Measurements from ENCODE around the gene NADSYN1.

Gene NADSYN1

DNA sequence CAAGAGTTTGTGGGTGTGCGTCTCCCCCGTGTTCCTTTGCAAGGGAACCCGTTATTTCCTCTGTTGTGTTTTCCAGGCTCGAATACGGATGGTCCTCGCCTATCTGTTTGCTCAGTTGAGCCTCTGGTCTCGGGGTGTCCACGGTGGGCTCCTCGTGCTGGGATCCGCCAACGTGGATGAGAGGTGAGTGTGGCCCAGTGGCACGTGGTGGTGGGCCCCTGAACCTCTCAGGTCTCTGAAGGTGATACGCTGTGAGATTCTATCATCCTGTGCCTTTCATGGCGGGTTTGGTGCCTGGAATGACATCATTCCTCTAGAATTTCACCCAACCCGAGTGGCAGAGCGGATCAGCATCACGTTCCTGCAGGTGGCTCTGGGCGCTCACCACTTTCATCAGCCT, 32.5 kb downstream of the NADSYN1 start:
- no peak overlapping the region for H2AFZ ChIP-seq (ENCODE audit: low read depth, low read length, severe bottlenecking)
- no peaks in the 10 kb centered on the region for H3K36me3 ChIP-seq (ENCODE audit: low read length)
- H3F3A ChIP-seq (ENCODE audit: insufficient read depth): no peaks in the 10 kb centered on the region
- TF ChIP-seq EZH2phosphoT487 (conservative IDR thresholded peaks at IDR 0.05; ENCODE audit: low read length): no peak
- TF ChIP-seq, protein P1, sequence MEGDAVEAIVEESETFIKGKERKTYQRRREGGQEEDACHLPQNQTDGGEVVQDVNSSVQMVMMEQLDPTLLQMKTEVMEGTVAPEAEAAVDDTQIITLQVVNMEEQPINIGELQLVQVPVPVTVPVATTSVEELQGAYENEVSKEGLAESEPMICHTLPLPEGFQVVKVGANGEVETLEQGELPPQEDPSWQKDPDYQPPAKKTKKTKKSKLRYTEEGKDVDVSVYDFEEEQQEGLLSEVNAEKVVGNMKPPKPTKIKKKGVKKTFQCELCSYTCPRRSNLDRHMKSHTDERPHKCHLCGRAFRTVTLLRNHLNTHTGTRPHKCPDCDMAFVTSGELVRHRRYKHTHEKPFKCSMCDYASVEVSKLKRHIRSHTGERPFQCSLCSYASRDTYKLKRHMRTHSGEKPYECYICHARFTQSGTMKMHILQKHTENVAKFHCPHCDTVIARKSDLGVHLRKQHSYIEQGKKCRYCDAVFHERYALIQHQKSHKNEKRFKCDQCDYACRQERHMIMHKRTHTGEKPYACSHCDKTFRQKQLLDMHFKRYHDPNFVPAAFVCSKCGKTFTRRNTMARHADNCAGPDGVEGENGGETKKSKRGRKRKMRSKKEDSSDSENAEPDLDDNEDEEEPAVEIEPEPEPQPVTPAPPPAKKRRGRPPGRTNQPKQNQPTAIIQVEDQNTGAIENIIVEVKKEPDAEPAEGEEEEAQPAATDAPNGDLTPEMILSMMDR (IDR thresholded peaks at IDR 0.05; ENCODE audit: insufficient read depth, low read length, poor library complexity, severe bottlenecking): no peak
- no peaks in the 10 kb centered on the region for H3K79me2 ChIP-seq (ENCODE audit: insufficient read depth, low read length)
- no peaks in the 10 kb centered on the region for H3K9me3 ChIP-seq (ENCODE audit: insufficient read depth, low read length)
- H3K27ac ChIP-seq (ENCODE audit: low read depth, low read length): no peak overlapping the region
- H3K9me2 ChIP-seq (replicated peaks; ENCODE audit: insufficient read depth, low read length): no peaks in the 10 kb centered on the region
- no peak overlapping the region for H3K4me2 ChIP-seq (ENCODE audit: low read depth, low read length, poor library complexity, severe bottlenecking)
- H3K9ac ChIP-seq (ENCODE audit: low read length): no peak overlapping the region
- H3K27me3 ChIP-seq (ENCODE audit: low read length): no peaks in the 10 kb centered on the region
- no peak overlapping the region for H3K4me3 ChIP-seq (ENCODE audit: insufficient read depth, low read length, poor library complexity, severe bottlenecking)
- H4K20me1 ChIP-seq (ENCODE audit: low read depth, low read length): no peaks in the 10 kb centered on the region

DNA sequence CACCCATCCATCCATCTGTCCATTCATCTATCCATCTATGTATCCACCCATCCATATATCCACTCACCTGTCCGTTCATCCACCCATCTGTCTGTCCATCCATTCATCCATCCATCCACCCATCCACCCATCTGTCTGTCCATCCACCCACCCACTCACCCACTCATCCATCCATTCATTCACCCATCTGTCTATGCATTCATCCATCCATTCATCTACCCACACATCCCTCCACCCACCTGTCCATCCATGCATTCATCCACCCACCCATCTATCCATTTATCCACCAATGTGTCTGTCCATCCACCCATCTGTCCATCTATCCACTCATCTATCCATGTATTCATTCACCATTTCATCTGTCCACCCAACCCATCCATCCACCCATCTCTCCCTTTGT, 33.3 kb downstream of the NADSYN1 start:
- Histone ChIP-seq H3K9me3 (ENCODE audit: insufficient read depth, low read length) (no peaks in the 10 kb centered on the region), H4K20me1 (ENCODE audit: low read depth, low read length) (no peaks in the 10 kb centered on the region), H2AFZ (ENCODE audit: low read depth, low read length, severe bottlenecking) (no peak overlapping the region), H3K36me3 (ENCODE audit: low read length) (no peaks in the 10 kb centered on the region), H3K4me3 (ENCODE audit: insufficient read depth, low read length, poor library complexity, severe bottlenecking) (no peak overlapping the region), H3K9ac (ENCODE audit: low read length) (no peak overlapping the region), H3F3A (ENCODE audit: insufficient read depth) (no peaks in the 10 kb centered on the region), H3K27me3 (ENCODE audit: low read length) (no peaks in the 10 kb centered on the region), H3K4me2 (ENCODE audit: low read depth, low read length, poor library complexity, severe bottlenecking) (no peak overlapping the region), H3K9me2 (replicated peaks; ENCODE audit: insufficient read depth, low read length) (no peaks in the 10 kb centered on the region), H3K79me2 (ENCODE audit: insufficient read depth, low read length) (no peaks in the 10 kb centered on the region), H3K27ac (ENCODE audit: low read depth, low read length) (no peak overlapping the region)
- no peak for TF ChIP-seq EZH2phosphoT487 (conservative IDR thresholded peaks at IDR 0.05; ENCODE audit: low read length)
- TF ChIP-seq, protein P1 (IDR thresholded peaks at IDR 0.05; ENCODE audit: insufficient read depth, low read length, poor library complexity, severe bottlenecking): no peak

DNA sequence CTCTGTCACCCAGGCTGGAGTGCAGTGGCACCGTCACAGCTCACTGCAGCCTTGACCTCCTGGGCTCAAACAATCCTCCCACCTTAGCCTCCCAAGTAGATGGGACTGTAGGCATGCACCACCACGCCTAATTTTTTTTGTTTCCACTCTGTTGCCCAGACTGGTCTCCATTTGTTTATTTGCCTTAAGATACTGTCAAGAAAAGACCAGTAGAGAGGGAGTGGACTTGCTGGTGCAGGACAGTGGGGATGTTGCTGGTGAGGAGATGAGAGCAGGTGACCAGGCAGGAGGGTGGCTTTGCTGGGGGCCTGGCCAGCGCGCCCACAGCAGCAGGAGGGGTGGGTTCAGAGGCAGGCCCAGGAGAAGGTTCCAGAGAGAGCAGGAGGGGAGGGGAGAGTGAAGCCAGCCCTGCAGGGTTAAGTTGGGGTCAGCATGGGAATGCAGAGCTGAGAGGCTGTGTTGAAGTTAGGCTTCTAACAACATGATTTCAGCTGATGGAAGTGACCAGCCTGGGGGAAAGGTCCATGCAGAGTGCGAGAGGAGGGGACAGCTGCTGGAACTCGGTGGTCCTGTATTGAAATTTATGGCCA, 35.8 kb downstream of the NADSYN1 start:
- no peaks in the 10 kb centered on the region for H3K36me3 ChIP-seq (ENCODE audit: low read length)
- H3K79me2 ChIP-seq (ENCODE audit: insufficient read depth, low read length): no peaks in the 10 kb centered on the region
- no peak overlapping the region for H3K4me2 ChIP-seq (ENCODE audit: low read depth, low read length, poor library complexity, severe bottlenecking)
- H3F3A ChIP-seq (ENCODE audit: insufficient read depth): no peaks in the 10 kb centered on the region
- H3K9me2 ChIP-seq (replicated peaks; ENCODE audit: insufficient read depth, low read length): no peaks in the 10 kb centered on the region
- no peak overlapping the region for H3K27ac ChIP-seq (ENCODE audit: low read depth, low read length)
- H2AFZ ChIP-seq (ENCODE audit: low read depth, low read length, severe bottlenecking): no peak overlapping the region
- H4K20me1 ChIP-seq (ENCODE audit: low read depth, low read length): no peaks in the 10 kb centered on the region
- H3K4me3 ChIP-seq (ENCODE audit: insufficient read depth, low read length, poor library complexity, severe bottlenecking): no peak overlapping the region
- H3K27me3 ChIP-seq (ENCODE audit: low read length): no peaks in the 10 kb centered on the region
- no peaks in the 10 kb centered on the region for H3K9me3 ChIP-seq (ENCODE audit: insufficient read depth, low read length)
- no peak overlapping the region for H3K9ac ChIP-seq (ENCODE audit: low read length)
- TF ChIP-seq EZH2phosphoT487 (conservative IDR thresholded peaks at IDR 0.05; ENCODE audit: low read length): no peak
- TF ChIP-seq, protein P1 (IDR thresholded peaks at IDR 0.05; ENCODE audit: insufficient read depth, low read length, poor library complexity, severe bottlenecking): no peak

All from SU-DHL-6 (cell line).